ENCODE data around the gene CCDC86.
A peak's percentile ranks its signal among the peaks of the same experiment; 100 is the strongest.

Gene CCDC86, protein sequence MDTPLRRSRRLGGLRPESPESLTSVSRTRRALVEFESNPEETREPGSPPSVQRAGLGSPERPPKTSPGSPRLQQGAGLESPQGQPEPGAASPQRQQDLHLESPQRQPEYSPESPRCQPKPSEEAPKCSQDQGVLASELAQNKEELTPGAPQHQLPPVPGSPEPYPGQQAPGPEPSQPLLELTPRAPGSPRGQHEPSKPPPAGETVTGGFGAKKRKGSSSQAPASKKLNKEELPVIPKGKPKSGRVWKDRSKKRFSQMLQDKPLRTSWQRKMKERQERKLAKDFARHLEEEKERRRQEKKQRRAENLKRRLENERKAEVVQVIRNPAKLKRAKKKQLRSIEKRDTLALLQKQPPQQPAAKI

GRCh38 chr11:60841797-60842667, at the start of gene CCDC86:
TSS of gene CCDC86 (plus strand) at chr11:60842113. CDS start at chr11:60842125, 12 bp downstream.
- peak within 1 kb of the TSS; percentile 93 for H3K4me3 ChIP-seq (ENCODE audit: low read depth, low read length)
- peak; percentile 98 for DNase-seq (ENCODE audit: low read depth)
- TF ChIP-seq, protein P1, sequence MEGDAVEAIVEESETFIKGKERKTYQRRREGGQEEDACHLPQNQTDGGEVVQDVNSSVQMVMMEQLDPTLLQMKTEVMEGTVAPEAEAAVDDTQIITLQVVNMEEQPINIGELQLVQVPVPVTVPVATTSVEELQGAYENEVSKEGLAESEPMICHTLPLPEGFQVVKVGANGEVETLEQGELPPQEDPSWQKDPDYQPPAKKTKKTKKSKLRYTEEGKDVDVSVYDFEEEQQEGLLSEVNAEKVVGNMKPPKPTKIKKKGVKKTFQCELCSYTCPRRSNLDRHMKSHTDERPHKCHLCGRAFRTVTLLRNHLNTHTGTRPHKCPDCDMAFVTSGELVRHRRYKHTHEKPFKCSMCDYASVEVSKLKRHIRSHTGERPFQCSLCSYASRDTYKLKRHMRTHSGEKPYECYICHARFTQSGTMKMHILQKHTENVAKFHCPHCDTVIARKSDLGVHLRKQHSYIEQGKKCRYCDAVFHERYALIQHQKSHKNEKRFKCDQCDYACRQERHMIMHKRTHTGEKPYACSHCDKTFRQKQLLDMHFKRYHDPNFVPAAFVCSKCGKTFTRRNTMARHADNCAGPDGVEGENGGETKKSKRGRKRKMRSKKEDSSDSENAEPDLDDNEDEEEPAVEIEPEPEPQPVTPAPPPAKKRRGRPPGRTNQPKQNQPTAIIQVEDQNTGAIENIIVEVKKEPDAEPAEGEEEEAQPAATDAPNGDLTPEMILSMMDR (IDR thresholded peaks at IDR 0.05; ENCODE audit: insufficient read depth, low read depth, low read length, missing control alignments), result no peak

DNA sequence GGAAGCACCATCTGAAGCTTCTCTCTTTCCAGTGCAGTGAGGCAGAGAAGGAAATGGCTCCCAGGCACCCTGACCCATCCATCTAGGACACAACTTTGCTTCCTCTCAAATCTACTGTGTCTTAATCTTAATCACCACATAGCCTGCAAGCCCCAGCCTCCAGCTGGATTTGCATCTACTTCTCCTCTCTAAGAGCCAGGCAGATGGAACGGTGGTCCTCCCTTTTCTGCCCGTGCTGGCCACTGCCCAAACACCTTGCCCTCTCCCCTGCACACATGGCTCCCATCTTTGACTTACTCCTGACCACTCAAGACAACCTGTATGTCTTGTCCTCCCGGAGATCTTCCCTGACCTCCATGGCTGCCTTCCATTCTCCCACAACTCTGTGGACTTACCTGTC, 49.4 kb upstream of the CCDC86 start:
- TF ChIP-seq, protein P1 (IDR thresholded peaks at IDR 0.05; ENCODE audit: insufficient read depth, low read depth, low read length, missing control alignments), result no peak
- H3K4me3 ChIP-seq (ENCODE audit: low read depth, low read length), result no peak overlapping the region
- DNase-seq (ENCODE audit: low read depth), result no peak

DNA sequence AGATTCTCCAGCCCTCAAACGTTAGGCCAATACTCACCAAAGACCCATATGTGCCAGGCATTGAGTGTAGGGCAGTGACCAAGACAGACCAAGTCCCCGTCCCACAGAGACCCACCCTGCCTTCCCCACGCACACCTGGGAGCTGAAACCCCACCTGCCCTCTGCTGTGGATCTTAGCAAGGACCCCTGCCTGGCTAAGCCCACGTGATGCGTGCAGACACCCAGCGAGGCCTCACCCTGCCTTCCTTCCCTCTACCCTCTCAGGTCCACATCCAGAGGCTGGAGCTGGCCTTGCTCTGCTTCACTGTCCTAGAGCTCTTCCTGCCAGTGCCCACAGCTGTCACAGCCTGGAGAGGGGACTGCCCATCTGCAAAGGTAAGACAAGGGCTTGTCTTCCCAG, 46.6 kb upstream of the CCDC86 start:
- DNase-seq (ENCODE audit: low read depth), result no peak
- no peak overlapping the region for H3K4me3 ChIP-seq (ENCODE audit: low read depth, low read length)
- TF ChIP-seq, protein P1 (IDR thresholded peaks at IDR 0.05; ENCODE audit: insufficient read depth, low read depth, low read length, missing control alignments), result no peak

- no peak for DNase-seq (ENCODE audit: low read depth)
- TF ChIP-seq, protein P1 (IDR thresholded peaks at IDR 0.05; ENCODE audit: insufficient read depth, low read depth, low read length, missing control alignments), result no peak
- H3K4me3 ChIP-seq (ENCODE audit: low read depth, low read length), result no peak overlapping the region
These were observed 43.9 kb upstream of the CCDC86 start for GRCh38 chr11:60797846-60798630.

DNA sequence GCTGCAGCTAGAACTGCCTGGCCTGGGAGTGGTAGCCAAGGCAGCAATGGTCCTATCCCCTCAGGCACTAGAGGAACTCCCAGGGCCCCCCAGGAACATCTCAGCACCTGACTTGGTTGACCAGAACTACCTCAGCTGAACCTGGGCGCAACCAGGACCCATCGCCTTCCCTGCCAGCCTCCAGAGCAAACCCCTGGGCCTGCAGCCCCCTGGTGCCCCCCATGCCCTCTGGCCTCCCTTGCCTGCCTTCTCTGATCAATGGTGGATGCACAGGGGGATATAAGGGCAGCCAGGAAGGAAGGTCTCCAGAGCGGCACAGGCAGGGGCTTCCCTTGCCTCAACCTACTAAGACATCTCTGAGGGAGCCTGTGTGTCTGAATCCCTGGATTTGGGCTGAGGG, 43.3 kb upstream of the CCDC86 start:
- no peak for DNase-seq (ENCODE audit: low read depth)
- H3K4me3 ChIP-seq (ENCODE audit: low read depth, low read length), result no peak overlapping the region
- TF ChIP-seq, protein P1 (IDR thresholded peaks at IDR 0.05; ENCODE audit: insufficient read depth, low read depth, low read length, missing control alignments), result no peak

DNA sequence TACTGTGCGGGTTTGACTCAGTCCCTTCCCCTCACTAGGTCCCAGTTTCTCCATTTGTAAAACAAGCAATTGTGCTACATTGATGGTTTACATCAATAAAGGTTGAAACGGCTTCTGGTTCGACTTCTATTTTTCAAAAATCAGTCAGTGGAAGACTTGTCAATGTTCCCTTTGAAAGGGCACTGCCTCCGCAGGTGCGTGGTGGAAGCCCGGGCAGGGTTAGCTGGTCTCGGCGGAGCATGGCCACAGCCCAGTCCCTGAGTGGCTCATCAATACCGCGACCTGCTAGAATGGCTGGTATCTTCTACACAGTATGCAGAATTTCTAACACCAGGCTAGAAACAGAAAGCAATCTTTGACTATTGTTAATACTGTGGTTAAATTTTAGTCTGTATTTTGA, 40.7 kb upstream of the CCDC86 start:
- no peak overlapping the region for H3K4me3 ChIP-seq (ENCODE audit: low read depth, low read length)
- DNase-seq (ENCODE audit: low read depth), result no peak
- TF ChIP-seq, protein P1 (IDR thresholded peaks at IDR 0.05; ENCODE audit: insufficient read depth, low read depth, low read length, missing control alignments), result no peak

All from GM12865 (cell line).